Heart left ventricle (tissue), 16 donors: ENCODE measurements around the gene RET. TPM values are rescaled to one million over a fixed set of nuclear protein-coding genes. Genes with fewer than 3 reads are reported as not detected.

Source experiments
- ATAC-seq, 4 donors: fragments of 200-7000 bp; cut with Tn5 transposase; one replicate each; pipeline ENCODE4 v1.9.1; 2020 to 2022; ENCODE audit warnings: moderate library complexity in 4 of 4, mild to moderate bottlenecking in 3 of 4, moderate number of reproducible peaks in 1 of 4
- DNase-seq, 5 donors: peaks; one replicate each; pipeline ENCODE4 v3.0.0-alpha.2; 2020
- H3K27ac ChIP-seq, 12 donors: fragments of 200-600 bp; sonication (generic) in 4 of 12; one replicate each; pipeline versions ENCODE4 v1.5.0 to v1.8.0; 2016 to 2022; ENCODE audit warnings: mild to moderate bottlenecking in 2 of 12
- H3K27me3 ChIP-seq, 9 donors: fragments of 200-600 bp; sonication (generic) in 2 of 9; one replicate each; pipeline versions ENCODE4 v1.5.1 to v1.8.0; 2016 to 2022; ENCODE audit warnings: mild to moderate bottlenecking in 3 of 9
- H3K36me3 ChIP-seq, 9 donors: fragments of 200-600 bp; sonication (generic) in 2 of 9; one replicate each; pipeline versions ENCODE4 v1.5.0 to v1.8.0; 2018 to 2022; ENCODE audit warnings: mild to moderate bottlenecking in 2 of 9
- H3K4me1 ChIP-seq, 12 donors: fragments of 200-600 bp; sonication (generic) in 4 of 12; one replicate each; pipeline versions ENCODE4 v1.5.0 to v1.8.0; 2016 to 2022; ENCODE audit warnings: mild to moderate bottlenecking in 3 of 12
- H3K4me3 ChIP-seq, 12 donors: fragments of 200-600 bp; sonication (generic) in 4 of 12; one replicate each; pipeline versions ENCODE4 v1.5.0 to v1.8.0; 2017 to 2022; ENCODE audit warnings: mild to moderate bottlenecking in 9 of 12, moderate library complexity in 4 of 12
- H3K9me3 ChIP-seq, 12 donors: fragments of 200-600 bp; sonication (generic) in 4 of 12; one replicate each; pipeline versions ENCODE4 v1.5.0 to v1.8.0; 2016 to 2022; ENCODE audit warnings: mild to moderate bottlenecking in 1 of 12
- POLR2A ChIP-seq, 2 donors: fragments of 450-650 bp; IDR thresholded peaks; one replicate each; pipeline ENCODE4 v1.6.1; 2017; ENCODE audit warnings: antibody characterized with exemption in 2 of 2, mild to moderate bottlenecking in 2 of 2, moderate library complexity in 2 of 2
- WGBS, 4 donors: extraction: QIAGEN DNeasy Blood & Tissue Kit in 2 of 4; methylation state at CpG; one replicate each; pipeline versions ENCODE4 v1.1.5 to v1.1.7; 2013 to 2018; 5-methylcytosine and 5-hydroxymethylcytosine counted together
- intact Hi-C, 10 donors: fragments of 100-400 bp; cut with DNase I; formaldehyde crosslinking; loops; one replicate each; pipeline versions ENCODE4 v1.11.1 to v1.14.2; 2022
- polyA plus RNA-seq, 2 donors: library from polyadenylated mRNA; stranded (reverse); fragments of 200-250 nt; gene quantifications; one replicate each; pipeline ENCODE4 v1.2.3, GENCODE V29; 2013
- total RNA-seq, 9 donors: library from RNA; depleted of rRNA in 2 of 9; stranded (reverse); fragments of >200 nt in 2 of 9; fragmentation: NEBNext Ultra II Directional in 3 of 9; extraction: Animal tissue kit (Norgen Biotek cat#: 25700) in 3 of 9; gene quantifications; one replicate each; pipeline versions ENCODE4 v1.1.0 to v1.2.4, GENCODE V29; 2016 to 2023
- TF ChIP-seq, protein P1 (sequence below), 12 donors: fragments of 200-600 bp; sonication (generic) in 4 of 12; IDR thresholded peaks; one replicate each; pipeline versions ENCODE4 v1.5.0 to v1.8.0; 2018 to 2022; ENCODE audit warnings: antibody characterized with exemption in 12 of 12, mild to moderate bottlenecking in 5 of 12
- donor health status: ischemic (EF 13 %, LVEDD 7.1; RV severe dilation, severe dysfunction).
- donor health status: healthy with polysubstance abuse.
- donor health status: DM: no; HTN: yes; CAD: no.
- donor health status: DM: no; HTN: no; CAD: no.
- donor health status: ischemic (EF 25% LVEDD 6.9; RV normal size, moderate dysfunction).
- donor health status: ischemic (EF 25% LVEDD 5.7; RV mildly dilated, moderate dysfunction).
- donor health status: healthy.
- donor health status: DM: yes; HTN: yes; CAD: no.
- donor health status: ischemic (EF 35%, LVEDD 5.7; RV mildly dilated, moderate dysfunction).
- donor health status: nonischemic (EF 11% LVEDD 7.7; RV severe dilation, severe dysfunction).
- donor health status: DM: yes; HTN: yes; CAD: no.
- donor health status: PGD.
- donor health status: ischemic (EF 29% LVEDD 5.4; RV normal size, mild dysfunction).
- donor health status: nonischemic (EF 23%, LVEDD 6.1; RV moderate dilation, normal function).

The RET gene
- total and polyA plus RNA-seq, 11 donors: 0.12 to 3.3 (median 0.66) TPM

DNA sequence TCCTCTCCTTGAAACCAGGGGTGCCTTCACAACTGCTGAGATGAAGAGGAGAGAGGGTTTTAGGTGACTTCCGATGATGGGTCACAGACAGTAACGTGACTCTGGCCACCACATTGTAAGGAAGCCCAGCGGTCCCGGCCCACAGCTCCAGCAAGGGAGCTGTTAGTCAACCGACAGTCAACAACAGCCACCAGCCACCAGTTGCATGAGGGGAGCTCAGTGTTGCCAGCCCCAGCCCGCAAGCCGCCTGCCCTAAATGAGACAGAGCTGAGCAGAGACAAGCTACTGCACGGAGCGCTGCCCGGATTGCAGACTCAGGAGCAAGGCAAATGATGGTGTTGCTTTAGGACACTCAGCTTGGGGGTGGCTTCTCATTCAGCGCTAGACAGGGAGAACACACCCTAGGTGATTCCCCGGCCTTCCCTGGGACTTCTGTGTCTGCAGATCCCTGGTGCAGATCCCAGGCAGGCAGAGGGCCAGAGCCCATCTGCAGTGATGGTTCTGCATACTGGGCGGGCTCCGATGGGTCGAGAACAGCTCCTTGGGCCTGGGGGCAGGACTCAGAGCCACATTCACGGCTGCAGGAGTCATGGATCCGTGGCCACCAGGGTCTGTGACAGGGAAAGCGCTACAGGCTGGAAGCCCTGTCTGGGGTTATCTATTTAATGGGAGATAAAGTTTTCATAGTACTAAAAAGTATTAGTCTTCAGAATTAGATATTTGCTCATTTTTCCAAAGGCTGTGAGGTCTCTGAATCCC lies 14.3 kb upstream of the RET start:
- WGBS, 4 donors: 74 to 93% (median 89%) methylated on average over 9 to 18 of the region's 18 CpGs
- DNase-seq: peak in 1 of 5 donors; percentile 37

DNA sequence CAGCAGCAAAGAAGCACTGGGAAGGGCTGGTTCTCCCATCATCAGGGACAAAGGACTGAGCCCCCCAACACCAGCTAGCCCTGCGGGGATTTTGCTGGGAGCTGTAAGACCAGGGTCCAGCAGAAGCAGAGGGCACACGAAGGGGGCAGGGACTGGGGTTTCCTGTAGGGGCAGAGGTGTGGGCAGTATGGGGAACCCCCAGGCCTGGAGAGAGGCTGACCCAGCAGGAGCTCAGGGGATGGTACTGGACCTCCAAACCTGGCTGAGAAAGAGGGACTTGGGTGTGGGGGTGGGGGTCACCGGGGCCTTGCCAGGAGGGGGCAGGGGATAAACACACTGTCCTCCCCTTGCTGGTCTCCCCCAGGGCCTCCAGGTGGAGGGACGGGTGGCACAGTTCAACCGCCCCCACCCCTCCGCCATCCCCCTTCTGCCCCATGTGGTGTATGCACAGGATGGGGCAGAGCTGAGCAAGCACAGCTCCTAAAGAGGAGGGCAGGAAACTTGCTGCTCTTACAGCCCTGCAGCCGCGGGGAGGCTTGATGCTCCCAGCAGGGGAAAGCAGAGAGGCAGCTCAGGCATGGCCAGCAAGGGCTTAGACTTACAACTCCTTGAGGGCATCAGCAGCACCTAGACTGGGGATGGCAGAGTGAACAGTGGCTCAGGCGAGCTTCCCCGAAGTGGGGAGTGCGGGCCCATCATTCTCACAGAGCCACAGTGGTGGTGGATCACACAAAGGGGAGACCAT lies 12.4 kb upstream of the RET start:
- 75 to 82% (median 76%) methylated on average over 7 to 11 of the region's 11 CpGs for WGBS, 4 donors
- TF ChIP-seq, protein P1, sequence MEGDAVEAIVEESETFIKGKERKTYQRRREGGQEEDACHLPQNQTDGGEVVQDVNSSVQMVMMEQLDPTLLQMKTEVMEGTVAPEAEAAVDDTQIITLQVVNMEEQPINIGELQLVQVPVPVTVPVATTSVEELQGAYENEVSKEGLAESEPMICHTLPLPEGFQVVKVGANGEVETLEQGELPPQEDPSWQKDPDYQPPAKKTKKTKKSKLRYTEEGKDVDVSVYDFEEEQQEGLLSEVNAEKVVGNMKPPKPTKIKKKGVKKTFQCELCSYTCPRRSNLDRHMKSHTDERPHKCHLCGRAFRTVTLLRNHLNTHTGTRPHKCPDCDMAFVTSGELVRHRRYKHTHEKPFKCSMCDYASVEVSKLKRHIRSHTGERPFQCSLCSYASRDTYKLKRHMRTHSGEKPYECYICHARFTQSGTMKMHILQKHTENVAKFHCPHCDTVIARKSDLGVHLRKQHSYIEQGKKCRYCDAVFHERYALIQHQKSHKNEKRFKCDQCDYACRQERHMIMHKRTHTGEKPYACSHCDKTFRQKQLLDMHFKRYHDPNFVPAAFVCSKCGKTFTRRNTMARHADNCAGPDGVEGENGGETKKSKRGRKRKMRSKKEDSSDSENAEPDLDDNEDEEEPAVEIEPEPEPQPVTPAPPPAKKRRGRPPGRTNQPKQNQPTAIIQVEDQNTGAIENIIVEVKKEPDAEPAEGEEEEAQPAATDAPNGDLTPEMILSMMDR (IDR thresholded peaks at IDR 0.05): no peak
- TF ChIP-seq POLR2A (IDR thresholded peaks at IDR 0.05): no peak
- intact Hi-C loops: no loop called here
- no peak overlapping the region for H3K27ac ChIP-seq
- H3K4me1 ChIP-seq: peaks cover 0 to 7% (median 0%) of the 10 kb centered on the region in 12 donors
- H3K36me3 ChIP-seq: no peaks in the 10 kb centered on the region
- ATAC-seq (no peak), DNase-seq (peak in 1 of 5 donors; percentile 34)
- peaks cover 0 to 12% (median 0%) of the 10 kb centered on the region in 9 donors for H3K27me3 ChIP-seq
- H3K4me3 ChIP-seq: no peak overlapping the region
- H3K9me3 ChIP-seq: no peaks in the 10 kb centered on the region

More for the DNA sequence above, 14.3 kb upstream of the RET start:
- no peaks in the 10 kb centered on the region for H3K9me3 ChIP-seq
- no peaks in the 10 kb centered on the region for H3K36me3 ChIP-seq
- peaks cover 0 to 16% (median 0%) of the 10 kb centered on the region in 9 donors for H3K27me3 ChIP-seq
- H3K27ac ChIP-seq: no peak overlapping the region
- TF ChIP-seq, protein P1 (IDR thresholded peaks at IDR 0.05): no peak
- no peak for TF ChIP-seq POLR2A (IDR thresholded peaks at IDR 0.05)
- no peak overlapping the region for H3K4me3 ChIP-seq
- peaks cover 0 to 7% (median 0%) of the 10 kb centered on the region in 12 donors for H3K4me1 ChIP-seq
- ATAC-seq: no peak
- intact Hi-C loops: no loop called here

DNA sequence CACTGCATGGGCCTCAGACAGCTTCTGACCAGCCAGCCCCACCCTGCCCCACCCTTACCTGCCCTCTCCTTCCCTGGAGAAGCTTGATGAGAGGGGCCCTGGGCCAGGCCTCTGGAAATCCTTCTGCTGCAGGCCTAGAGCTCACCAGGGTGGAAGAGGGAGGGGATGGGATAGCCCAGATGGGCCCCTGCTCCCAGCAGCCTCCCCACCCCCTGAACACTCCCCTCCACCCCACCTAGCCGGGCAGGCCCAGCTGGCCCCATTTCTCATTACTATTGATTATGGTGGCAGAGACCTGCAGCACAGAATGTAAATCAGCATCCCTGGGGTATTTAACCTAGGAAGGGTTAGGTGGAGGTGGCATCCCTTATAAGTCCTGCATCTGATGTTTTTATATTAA lies 11.6 kb upstream of the RET start:
- Histone ChIP-seq H3K4me3 (no peak overlapping the region), H3K36me3 (no peaks in the 10 kb centered on the region), H3K27ac (no peak overlapping the region), H3K4me1 (peaks cover 0 to 3% (median 0%) of the 10 kb centered on the region in 12 donors), H3K9me3 (no peaks in the 10 kb centered on the region), H3K27me3 (peaks cover 0 to 7% (median 0%) of the 10 kb centered on the region in 9 donors)
- no peak for ATAC-seq
- 83 to 96% (median 93%) methylated on average over 1 of the region's 1 CpG; no CpG with 5 or more reads in 1 of the 4 donors for WGBS, 4 donors
- peak in 2 of 5 donors; percentile 9 to 20 for DNase-seq
- TF ChIP-seq, protein P1 (IDR thresholded peaks at IDR 0.05): no peak
- TF ChIP-seq POLR2A (IDR thresholded peaks at IDR 0.05): no peak
- intact Hi-C loops: no loop called here

DNA sequence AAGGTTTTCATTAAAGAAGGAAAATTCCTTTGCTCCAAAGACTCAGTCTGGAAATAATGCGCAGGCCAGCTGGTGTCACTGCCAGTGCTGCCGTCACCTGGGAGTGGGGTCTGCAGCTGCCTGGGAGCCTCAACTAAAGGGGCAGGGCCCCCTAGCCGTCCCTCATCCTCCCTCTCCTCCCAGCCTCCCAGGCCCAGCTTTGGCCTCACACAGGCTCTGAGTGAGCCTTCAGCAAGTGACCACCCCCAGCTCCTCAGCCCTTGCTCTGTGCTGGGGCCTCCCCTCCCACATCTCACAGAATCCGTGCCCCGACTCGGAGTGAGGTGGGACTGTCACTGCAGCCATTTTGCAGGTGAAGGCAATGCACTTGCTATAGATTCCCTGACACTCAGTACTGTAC lies 11.1 kb upstream of the RET start:
- DNase-seq (peak in 1 of 5 donors; percentile 17), ATAC-seq (no peak)
- Histone ChIP-seq H3K4me3 (no peak overlapping the region), H3K4me1 (no peaks in the 10 kb centered on the region), H3K27ac (no peak overlapping the region), H3K9me3 (no peaks in the 10 kb centered on the region), H3K27me3 (peaks cover 0 to 4% (median 0%) of the 10 kb centered on the region in 9 donors), H3K36me3 (no peaks in the 10 kb centered on the region)
- 89 to 94% (median 93%) methylated on average over 6 of the region's 6 CpGs for WGBS, 4 donors
- no peak for TF ChIP-seq POLR2A (IDR thresholded peaks at IDR 0.05)
- TF ChIP-seq, protein P1 (IDR thresholded peaks at IDR 0.05): no peak
- intact Hi-C loops: no loop called here
